ENCODE data around the gene RAPH1.

Gene RAPH1

GRCh38 chr2:203535078-203535783, at the start of gene RAPH1:
RAPH1 (minus strand) TSS chr2:203535301; CDS start chr2:203495353, 39,948 bp downstream.
- FAIRE-seq, result no peak

- FAIRE-seq, result no peak
Observed at GRCh38 chr2:203584784-203585183, 49.7 kb upstream of the RAPH1 start.

GRCh38 chr2:203583701-203584100, 48.6 kb upstream of the RAPH1 start:
- FAIRE-seq, result no peak

GRCh38 chr2:203583084-203583695, 48.1 kb upstream of the RAPH1 start:
- no peak for FAIRE-seq

- no peak for FAIRE-seq
Observed at GRCh38 chr2:203582468-203582867, 47.4 kb upstream of the RAPH1 start.

GRCh38 chr2:203580844-203581243, 45.7 kb upstream of the RAPH1 start:
- FAIRE-seq, result no peak

GRCh38 chr2:203579730-203580129, 44.6 kb upstream of the RAPH1 start:
- no peak for FAIRE-seq

- no peak for FAIRE-seq
Observed at GRCh38 chr2:203578759-203579643, 43.9 kb upstream of the RAPH1 start.

GRCh38 chr2:203574824-203575223, 39.7 kb upstream of the RAPH1 start:
- no peak for FAIRE-seq

GRCh38 chr2:203572316-203572715, 37.2 kb upstream of the RAPH1 start:
- no peak for FAIRE-seq

GRCh38 chr2:203569677-203570316, 34.7 kb upstream of the RAPH1 start:
- FAIRE-seq, result no peak

GRCh38 chr2:203567691-203568090, 32.6 kb upstream of the RAPH1 start:
- no peak for FAIRE-seq

- FAIRE-seq, result no peak
Observed at GRCh38 chr2:203566161-203566560, 31.1 kb upstream of the RAPH1 start.

- FAIRE-seq, result no peak
Observed at GRCh38 chr2:203565076-203565475, 30.0 kb upstream of the RAPH1 start.

- FAIRE-seq, result no peak
Observed at GRCh38 chr2:203562268-203562667, 27.2 kb upstream of the RAPH1 start.

- no peak for FAIRE-seq
Observed at GRCh38 chr2:203559641-203560040, 24.5 kb upstream of the RAPH1 start.

GRCh38 chr2:203553784-203554183, 18.7 kb upstream of the RAPH1 start:
- FAIRE-seq, result no peak

- no peak for FAIRE-seq
Observed at GRCh38 chr2:203551778-203552177, 16.7 kb upstream of the RAPH1 start.

- no peak for FAIRE-seq
Observed at GRCh38 chr2:203550266-203550665, 15.2 kb upstream of the RAPH1 start.

- FAIRE-seq, result no peak
Observed at GRCh38 chr2:203549406-203549805, 14.3 kb upstream of the RAPH1 start.

- no peak for FAIRE-seq
Observed at GRCh38 chr2:203548887-203549286, 13.8 kb upstream of the RAPH1 start.

GRCh38 chr2:203547356-203547755, 12.3 kb upstream of the RAPH1 start:
- FAIRE-seq, result no peak

- FAIRE-seq, result no peak
Observed at GRCh38 chr2:203544402-203544801, 9.3 kb upstream of the RAPH1 start.
